HS-5 (cell line): ENCODE measurements around the gene PPFIBP2.

Experiments used
- DNase-seq: peaks from one replicate; pipeline ENCODE4 v3.0.0-alpha.2; 2012; ENCODE audit warnings: low read depth

The PPFIBP2 gene

GRCh38 chr11:7600205-7600775 is 86.5 kb downstream of the PPFIBP2 start:
- DNase-seq, result no peak

- no peak for DNase-seq
Observed at GRCh38 chr11:7603031-7603781, 89.4 kb downstream of the PPFIBP2 start.

- DNase-seq, result no peak
Observed at GRCh38 chr11:7604331-7604955, 90.6 kb downstream of the PPFIBP2 start.

- DNase-seq, result peak; percentile 40
Observed at GRCh38 chr11:7605186-7605943, 91.6 kb downstream of the PPFIBP2 start.

- no peak for DNase-seq
Observed at GRCh38 chr11:7606496-7606895, 92.7 kb downstream of the PPFIBP2 start.

- DNase-seq, result no peak
Observed at GRCh38 chr11:7609015-7609414, 95.2 kb downstream of the PPFIBP2 start.

GRCh38 chr11:7609521-7609920 is 95.7 kb downstream of the PPFIBP2 start:
- DNase-seq, result no peak

- no peak for DNase-seq
Observed at GRCh38 chr11:7610393-7610792, 96.6 kb downstream of the PPFIBP2 start.

- DNase-seq, result no peak
Observed at GRCh38 chr11:7611411-7611810, 97.6 kb downstream of the PPFIBP2 start.

- DNase-seq, result no peak
Observed at GRCh38 chr11:7612056-7612660, 98.4 kb downstream of the PPFIBP2 start.

- no peak for DNase-seq
Observed at GRCh38 chr11:7612661-7613393, 99.0 kb downstream of the PPFIBP2 start.

- no peak for DNase-seq
Observed at GRCh38 chr11:7613394-7613720, 99.6 kb downstream of the PPFIBP2 start.

GRCh38 chr11:7614656-7615055 is 100.9 kb downstream of the PPFIBP2 start:
- DNase-seq, result no peak

GRCh38 chr11:7617032-7617431 is 103.2 kb downstream of the PPFIBP2 start:
- DNase-seq, result no peak

GRCh38 chr11:7619322-7619721 is 105.5 kb downstream of the PPFIBP2 start:
- no peak for DNase-seq

GRCh38 chr11:7621090-7621489 is 107.3 kb downstream of the PPFIBP2 start:
- DNase-seq, result no peak

GRCh38 chr11:7621554-7621953 is 107.8 kb downstream of the PPFIBP2 start:
- no peak for DNase-seq

GRCh38 chr11:7622721-7623120 is 108.9 kb downstream of the PPFIBP2 start:
- no peak for DNase-seq

- DNase-seq, result no peak
Observed at GRCh38 chr11:7628660-7629059, 114.9 kb downstream of the PPFIBP2 start.

- DNase-seq, result no peak
Observed at GRCh38 chr11:7630002-7630401, 116.2 kb downstream of the PPFIBP2 start.

GRCh38 chr11:7632211-7632610 is 118.4 kb downstream of the PPFIBP2 start:
- DNase-seq, result no peak

- no peak for DNase-seq
Observed at GRCh38 chr11:7635137-7635536, 121.3 kb downstream of the PPFIBP2 start.
